Testis (tissue), 2 donors: ENCODE measurements around the gene DIS3L.

ENCODE experiments used
- CTCF ChIP-seq, 3 experiments: fragments of 450-650 bp in 2 of 3; fragments of 200-600 bp in 1 of 3; sonication (generic) in 1 of 3; IDR thresholded peaks; one replicate each; pipeline ENCODE4 v1.5.1; 2016 to 2019; ENCODE audit warnings: antibody characterized with exemption in 3 of 3, mild to moderate bottlenecking in 2 of 3, moderate library complexity in 1 of 3
- POLR2A ChIP-seq: fragments of 450-650 bp; IDR thresholded peaks from one replicate; pipeline ENCODE4 v1.6.1; 2017; ENCODE audit warnings: antibody characterized with exemption, mild to moderate bottlenecking, moderate library complexity

GRCh38 chr15:66323312-66323928 lies 30.1 kb downstream of the DIS3L start:
- TF ChIP-seq CTCF (IDR thresholded peaks at IDR 0.05) (no peak), POLR2A (no peak)
